A549 (cell line): ENCODE results near the gene GRIPAP1.

Experiments used
- CHD2 ChIP-seq: fragments of 150-350 bp; IDR thresholded peaks from 2 replicates; pipeline ENCODE4 v1.6.1; 2014; ENCODE audit warnings: low read length; ENCODE audit not compliant: partially characterized antibody
- CTCF ChIP-seq: fragments of >200 bp; sonication (Bioruptor Twin); formaldehyde crosslinking; IDR thresholded peaks from 3 replicates; pipeline ENCODE4 v1.5.1; 2016
- EHMT2 ChIP-seq: fragments of 200-600 bp; sonication (generic); IDR thresholded peaks from 2 replicates; pipeline ENCODE4 v1.6.1; 2016; ENCODE audit warnings: antibody characterized with exemption, low read depth, mild to moderate bottlenecking, moderate library complexity
- TF ChIP-seq, protein P1 (sequence below): fragments of 200-600 bp; sonication (generic); IDR thresholded peaks from 2 replicates; pipeline ENCODE4 v1.6.1; 2016; ENCODE audit warnings: antibody characterized with exemption, mild to moderate bottlenecking, moderate library complexity
- TF ChIP-seq, protein P2 (sequence below): IDR thresholded peaks from 2 replicates; pipeline ENCODE4 v1.6.1; 2012

- TF ChIP-seq EHMT2 (no peak), CTCF (no peak), CHD2 (no peak)
- TF ChIP-seq, protein P1, sequence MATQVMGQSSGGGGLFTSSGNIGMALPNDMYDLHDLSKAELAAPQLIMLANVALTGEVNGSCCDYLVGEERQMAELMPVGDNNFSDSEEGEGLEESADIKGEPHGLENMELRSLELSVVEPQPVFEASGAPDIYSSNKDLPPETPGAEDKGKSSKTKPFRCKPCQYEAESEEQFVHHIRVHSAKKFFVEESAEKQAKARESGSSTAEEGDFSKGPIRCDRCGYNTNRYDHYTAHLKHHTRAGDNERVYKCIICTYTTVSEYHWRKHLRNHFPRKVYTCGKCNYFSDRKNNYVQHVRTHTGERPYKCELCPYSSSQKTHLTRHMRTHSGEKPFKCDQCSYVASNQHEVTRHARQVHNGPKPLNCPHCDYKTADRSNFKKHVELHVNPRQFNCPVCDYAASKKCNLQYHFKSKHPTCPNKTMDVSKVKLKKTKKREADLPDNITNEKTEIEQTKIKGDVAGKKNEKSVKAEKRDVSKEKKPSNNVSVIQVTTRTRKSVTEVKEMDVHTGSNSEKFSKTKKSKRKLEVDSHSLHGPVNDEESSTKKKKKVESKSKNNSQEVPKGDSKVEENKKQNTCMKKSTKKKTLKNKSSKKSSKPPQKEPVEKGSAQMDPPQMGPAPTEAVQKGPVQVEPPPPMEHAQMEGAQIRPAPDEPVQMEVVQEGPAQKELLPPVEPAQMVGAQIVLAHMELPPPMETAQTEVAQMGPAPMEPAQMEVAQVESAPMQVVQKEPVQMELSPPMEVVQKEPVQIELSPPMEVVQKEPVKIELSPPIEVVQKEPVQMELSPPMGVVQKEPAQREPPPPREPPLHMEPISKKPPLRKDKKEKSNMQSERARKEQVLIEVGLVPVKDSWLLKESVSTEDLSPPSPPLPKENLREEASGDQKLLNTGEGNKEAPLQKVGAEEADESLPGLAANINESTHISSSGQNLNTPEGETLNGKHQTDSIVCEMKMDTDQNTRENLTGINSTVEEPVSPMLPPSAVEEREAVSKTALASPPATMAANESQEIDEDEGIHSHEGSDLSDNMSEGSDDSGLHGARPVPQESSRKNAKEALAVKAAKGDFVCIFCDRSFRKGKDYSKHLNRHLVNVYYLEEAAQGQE, result no peak
- TF ChIP-seq, protein P2, sequence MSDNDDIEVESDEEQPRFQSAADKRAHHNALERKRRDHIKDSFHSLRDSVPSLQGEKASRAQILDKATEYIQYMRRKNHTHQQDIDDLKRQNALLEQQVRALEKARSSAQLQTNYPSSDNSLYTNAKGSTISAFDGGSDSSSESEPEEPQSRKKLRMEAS, result no peak
Measured at GRCh38 chrX:48974574-48974973, 27.5 kb downstream of the GRIPAP1 start.
